GM20431 (cell line): ENCODE data around the gene GPR50.

ENCODE experiments used
- in situ Hi-C: fragments of 300-500 bp; cut with MseI, MboI; formaldehyde crosslinking; loops from one replicate; pipeline ENCODE4 v1.15.0; 2020; ENCODE audit warnings: low sequenced_read_pairs; ENCODE audit not compliant: unreplicated experiment

Gene GPR50

DNA sequence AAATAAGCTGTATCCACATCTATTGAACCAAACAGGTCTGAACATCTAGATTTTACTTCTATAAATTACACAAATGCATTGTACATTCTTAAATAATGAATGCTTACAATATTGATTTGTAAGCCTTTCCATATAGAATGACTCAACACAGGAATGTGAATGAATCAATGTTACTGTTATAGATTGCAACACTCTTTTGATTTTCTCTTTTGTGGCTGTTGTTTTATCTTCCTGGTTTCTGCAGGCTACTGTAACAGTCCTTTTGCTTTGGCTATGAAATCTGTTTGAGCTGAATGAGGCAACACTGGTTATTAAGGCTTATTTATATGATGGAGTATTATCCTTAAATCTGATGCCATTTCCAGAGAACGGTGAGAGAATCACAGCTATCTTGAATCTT lies 49.5 kb downstream of the GPR50 start:
- in situ Hi-C loops, result no loop called here

DNA sequence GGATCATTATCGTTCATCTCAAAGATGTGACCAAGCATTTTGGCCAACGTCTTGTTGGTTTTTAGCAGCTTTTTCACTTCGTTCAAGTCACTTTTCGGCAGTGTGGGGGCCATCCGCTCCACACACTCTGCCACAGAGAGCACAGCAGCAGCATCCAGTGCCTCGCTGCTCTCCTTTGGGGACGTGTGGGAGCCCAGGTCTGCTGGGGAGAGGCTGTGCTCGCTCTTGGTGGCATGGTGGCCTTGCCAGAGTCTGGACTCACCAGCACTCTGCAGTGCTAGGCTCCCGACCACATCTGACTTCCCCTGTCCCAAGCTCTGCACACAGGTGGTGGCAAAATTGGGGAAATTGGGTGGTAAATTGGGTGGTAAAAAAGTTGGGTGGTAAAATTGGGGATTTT lies 50.6 kb downstream of the GPR50 start:
- in situ Hi-C loops, result no loop called here

DNA sequence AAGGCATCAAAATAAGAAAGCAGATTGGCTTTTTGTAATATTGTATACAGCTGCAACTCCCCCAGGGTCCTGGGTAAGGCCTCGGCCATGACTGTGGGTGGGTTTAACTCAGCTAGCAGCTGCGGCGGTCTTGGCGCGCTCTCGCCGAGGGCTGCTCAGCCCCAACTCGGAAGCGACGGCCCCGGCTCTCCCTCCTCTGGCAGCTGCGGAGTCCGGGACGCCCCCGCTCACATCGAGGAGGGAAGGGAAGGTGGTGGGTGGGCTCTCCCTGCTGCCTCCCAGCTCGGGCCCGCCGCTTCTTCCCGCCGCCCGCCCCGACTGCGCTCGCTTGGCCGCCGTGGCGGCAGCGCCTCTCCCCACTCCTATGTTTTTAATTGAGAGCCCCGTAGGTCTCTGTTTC lies 51.2 kb downstream of the GPR50 start:
- in situ Hi-C loops, result no loop called here

DNA sequence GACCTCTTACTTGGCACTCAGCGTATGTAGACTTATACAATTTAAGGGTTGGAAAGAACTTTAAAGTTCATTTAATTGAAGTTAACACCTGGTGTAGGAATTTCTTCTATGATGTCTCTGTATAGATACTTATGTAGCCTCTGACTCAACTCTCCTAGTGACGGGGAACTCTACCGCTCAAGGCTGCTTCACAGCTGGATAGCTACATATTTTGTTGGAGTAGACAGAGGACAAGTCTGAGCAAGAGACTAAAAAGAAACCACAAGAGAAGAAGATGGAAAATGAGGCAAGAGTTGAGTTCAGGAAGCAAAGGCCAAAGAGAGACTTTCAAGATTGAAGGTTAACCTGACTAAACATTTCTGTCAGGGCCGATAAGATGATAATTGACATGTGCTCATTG lies 52.6 kb downstream of the GPR50 start:
- in situ Hi-C loops, result no loop called here
